H4 (cell line): ENCODE data around the gene KCNG4. TPM values are rescaled to one million over a fixed set of nuclear protein-coding genes. Genes with fewer than 3 reads are reported as not detected.
"Not testable (repeated sequence)": the region's sequence is repeated elsewhere in the genome, so short reads cannot be mapped to it uniquely, and the experiment has no call there.

Experiments used
- DNase-seq: peaks from one replicate; pipeline ENCODE4 v3.0.0-alpha.2; 2015; ENCODE audit warnings: low spot score
- total RNA-seq: library from RNA; depleted of rRNA; stranded (reverse); fragments of >200 nt; shearing (Covaris generic); gene quantifications from 2 replicates; pipeline ENCODE4 v1.2.3, GENCODE V29; 2014

KCNG4 gene
- total RNA-seq, 1 experiment from 2014 or later, result not detected

DNA sequence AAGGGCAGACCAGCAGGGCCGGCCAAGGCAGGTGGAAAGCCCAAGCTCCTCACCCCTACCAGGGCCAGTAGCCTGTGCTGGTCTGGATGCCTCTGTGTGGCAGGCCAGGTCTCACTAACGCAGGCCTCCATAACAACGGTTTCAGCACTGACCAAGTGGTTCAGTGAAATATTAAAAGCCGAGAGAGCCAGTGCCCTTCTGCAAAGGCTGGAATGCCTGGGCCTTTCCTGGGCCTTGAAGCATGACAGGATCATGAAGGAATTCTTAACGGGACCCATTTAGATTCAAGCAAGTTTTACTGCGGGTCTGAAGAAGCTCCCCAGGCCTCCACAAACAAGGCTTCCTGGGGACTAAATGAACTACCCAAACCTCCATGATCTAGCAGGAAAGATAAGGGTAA lies 32.6 kb downstream of the KCNG4 start:
- DNase-seq, result no peak

DNA sequence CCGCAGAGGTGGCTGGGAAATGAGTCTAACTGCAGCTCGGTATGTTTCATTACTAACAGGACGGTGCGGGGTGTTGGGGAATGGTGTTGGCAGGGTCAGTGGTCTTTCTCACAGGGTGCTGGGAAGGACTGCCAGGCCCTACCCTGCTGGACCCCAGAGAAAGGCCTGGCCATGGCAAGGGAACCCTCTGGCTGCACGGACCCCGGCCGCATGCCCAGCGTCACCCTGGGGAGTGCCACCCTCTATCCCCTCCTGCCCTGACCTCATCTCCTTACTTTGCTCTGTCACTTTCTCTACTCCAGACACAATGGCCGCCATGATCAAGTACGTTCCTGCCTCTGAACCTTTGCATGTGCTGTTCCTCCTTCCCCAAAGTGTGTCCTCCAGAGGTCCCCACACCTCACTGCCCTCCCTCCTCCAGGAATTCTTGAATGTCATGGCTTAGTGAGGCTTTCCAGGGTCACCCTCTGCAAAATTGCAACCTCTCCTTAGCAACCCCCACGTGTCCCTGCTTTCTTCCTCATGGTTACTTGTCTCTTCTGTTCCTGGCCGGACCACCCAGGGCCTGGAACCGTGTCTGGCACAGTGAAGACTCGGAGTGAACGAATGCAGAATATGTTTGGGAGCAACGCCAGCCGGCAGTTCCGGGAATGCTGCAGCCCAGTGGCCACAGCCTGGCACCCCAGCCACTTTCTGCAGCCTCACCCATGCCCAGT lies 33.7 kb downstream of the KCNG4 start:
- DNase-seq, result no peak

DNA sequence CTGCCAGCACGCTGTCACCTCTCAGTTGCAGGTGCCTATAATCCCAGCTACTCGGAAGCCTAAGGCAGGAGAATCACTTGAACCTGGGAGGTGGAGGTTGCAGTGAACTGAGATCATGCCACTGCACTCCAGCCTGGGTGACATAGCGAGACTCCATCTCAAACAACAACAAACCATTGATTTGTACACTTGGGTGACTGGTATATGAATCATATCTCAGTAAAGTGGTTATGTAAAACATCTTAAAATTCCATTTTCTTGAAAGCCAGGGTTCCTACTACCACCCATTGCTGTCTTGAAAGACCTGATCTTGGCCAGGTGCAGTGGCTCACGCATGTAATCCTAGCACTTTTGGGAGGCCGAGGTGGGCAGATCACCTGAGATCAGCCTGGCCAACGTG lies 34.7 kb downstream of the KCNG4 start:
- DNase-seq, result not testable (repeated sequence)

DNA sequence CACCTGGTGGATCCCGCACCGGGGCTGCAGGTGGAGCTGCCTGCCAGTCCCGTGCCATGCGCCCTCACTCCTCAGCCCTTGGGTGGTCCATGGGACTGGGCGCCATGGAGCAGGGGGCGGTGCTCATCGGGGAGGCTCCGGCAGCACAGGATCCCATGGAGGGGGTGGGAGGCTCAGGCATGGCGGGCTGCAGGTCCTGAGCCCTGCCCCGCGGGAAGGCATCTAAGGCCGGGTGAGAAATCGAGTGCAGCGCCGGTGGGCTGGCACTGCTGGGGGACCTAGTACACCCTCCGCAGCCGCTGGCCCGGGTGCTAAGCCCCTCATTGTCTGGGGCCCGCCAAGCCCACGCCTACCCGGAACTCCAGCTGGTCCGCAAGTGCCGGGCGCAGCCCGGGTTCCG lies 35.3 kb downstream of the KCNG4 start:
- DNase-seq, result not testable (repeated sequence)

DNA sequence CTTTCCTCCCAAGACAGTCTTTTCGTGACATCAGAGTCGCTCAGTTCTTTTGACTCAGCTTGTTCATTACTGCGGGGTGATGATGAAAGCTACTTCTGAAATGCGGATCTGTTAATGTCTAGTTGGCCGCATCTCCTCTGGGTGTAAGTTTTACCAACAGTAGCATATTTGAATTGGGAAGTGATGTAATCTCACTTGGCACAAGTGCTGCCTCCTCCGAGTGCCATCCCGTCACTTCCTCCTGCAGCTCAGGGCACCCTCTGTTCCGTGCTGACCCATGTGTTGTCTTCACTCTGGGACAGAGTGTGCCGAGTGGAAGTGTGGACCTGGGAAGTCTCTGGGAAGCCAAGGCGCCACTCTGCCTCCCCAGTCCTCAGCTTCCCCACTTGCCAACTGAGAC lies 40.0 kb downstream of the KCNG4 start:
- no peak for DNase-seq

DNA sequence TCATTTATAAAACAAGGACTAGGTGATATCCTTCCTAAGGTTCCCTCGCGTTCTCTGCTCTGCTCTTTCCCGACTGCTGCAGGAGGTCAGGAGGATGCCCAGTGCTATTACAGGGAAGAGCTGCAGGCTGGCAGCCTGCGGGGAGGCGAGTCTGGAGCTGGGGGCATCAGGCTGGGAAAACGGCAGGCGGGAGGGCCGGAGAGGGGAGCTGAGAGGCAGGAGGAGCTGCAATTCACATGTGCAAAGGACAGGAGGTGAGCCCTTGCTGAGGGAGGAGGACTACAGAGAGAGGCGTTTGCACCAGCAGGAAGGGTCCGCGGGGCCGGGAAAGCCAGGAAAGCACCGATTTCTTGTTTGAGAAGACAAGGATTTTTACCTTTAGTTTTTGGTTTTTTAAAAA lies 40.7 kb downstream of the KCNG4 start:
- no peak for DNase-seq

DNA sequence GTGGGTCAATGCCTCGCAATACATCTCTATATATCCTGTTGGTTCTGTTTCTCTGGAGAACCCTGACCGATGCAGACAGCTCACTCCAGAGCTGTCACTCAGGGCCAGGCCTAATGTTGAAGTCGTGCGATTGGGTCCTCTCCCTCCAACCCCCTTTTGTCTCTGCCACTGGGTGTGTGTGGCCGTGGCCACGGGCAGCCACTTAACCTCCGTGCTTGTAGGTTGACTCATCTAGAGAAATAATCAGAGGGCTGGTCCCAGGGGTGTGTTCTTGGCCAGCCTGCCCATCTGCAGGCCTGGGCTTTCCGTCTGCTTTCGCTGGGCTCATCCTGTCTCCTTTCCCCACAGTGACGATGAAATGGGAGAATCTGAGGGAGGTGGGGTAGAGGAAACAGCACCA lies 41.4 kb downstream of the KCNG4 start:
- DNase-seq, result peak; percentile 55

DNA sequence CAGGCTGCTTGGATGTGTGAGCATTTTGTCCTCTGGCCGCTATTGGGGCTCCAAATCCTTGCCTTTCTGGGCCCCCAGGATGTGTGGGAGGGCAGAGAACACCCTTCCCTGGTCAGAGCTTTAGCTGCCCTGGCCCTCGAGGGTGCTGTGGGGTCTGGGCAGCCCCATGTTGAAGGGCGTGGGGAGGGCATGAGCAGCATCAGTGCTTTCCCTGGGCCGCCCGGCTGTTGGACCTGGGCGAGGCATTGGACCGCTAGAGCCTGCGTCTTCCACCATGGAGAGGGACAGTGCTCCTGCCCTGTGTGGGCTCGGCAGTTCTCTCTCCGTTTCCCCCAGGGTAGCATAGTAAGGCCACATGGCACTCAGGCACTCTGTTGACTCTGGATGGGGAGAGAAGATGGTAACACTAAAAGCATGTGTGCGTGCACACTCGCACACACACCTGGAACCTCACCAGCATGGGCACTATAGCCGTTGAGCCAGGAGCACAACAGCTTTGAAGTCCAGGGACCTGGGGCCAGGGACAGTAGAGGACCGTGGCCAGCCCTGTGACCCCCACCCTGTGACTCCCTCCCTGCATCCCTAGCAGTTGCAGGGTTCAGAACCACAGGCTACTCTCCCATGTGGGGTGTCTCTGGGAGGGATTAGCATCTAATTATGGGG lies 42.2 kb downstream of the KCNG4 start:
- DNase-seq, result no peak

DNA sequence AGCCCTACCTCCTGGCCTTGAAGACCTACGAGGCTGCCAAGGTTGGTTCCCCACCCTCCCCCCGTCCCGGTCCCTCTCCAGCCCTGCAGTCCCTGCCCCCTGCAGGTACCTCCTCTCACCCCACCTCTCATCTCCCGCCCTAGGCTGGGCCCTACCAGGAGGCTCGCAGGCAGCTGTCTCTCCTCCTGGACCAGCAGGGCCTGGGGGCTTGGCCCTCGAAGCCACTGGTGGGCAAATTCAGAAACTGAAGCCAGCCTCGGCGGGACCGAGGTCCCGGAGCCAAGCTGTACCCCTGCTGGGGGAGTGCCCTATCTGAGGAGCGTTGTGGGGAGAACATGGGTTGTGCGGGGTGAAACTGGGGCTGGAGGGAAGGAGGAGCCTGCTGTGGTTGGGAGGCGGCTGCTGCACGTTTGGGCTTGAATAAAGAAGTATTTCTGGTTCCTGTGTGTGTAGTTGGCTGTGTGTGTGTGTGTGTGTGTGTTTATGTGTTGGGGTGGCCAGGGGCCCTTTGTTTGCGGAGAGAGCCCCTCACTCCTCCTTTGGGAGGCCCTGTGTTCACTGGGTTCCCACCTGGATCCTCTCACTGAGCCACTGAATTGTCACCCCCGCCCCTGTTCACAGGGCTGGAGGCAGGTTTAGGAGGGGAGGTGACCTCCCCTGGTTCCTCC lies 43.0 kb downstream of the KCNG4 start:
- DNase-seq, result no peak

DNA sequence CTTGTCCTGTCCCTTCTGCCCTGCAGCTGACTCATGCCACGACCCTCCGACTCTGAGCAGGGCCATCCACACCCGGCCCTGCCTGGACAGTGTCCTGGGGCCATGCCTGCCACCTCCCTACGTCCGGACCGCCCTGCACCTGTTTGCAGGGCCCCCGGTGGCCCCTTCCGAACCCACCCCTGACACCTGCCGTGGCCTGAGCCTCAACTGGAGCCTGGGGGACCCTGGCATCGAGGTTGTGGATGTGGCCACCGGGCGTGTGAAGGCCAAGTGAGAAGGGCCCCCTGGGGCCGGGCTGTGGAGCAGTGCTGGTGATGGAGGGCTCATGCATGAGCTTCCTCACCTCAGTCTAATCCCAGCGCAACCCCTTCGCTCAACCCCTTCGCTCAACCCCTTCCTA lies 43.7 kb downstream of the KCNG4 start:
- DNase-seq, result no peak

DNA sequence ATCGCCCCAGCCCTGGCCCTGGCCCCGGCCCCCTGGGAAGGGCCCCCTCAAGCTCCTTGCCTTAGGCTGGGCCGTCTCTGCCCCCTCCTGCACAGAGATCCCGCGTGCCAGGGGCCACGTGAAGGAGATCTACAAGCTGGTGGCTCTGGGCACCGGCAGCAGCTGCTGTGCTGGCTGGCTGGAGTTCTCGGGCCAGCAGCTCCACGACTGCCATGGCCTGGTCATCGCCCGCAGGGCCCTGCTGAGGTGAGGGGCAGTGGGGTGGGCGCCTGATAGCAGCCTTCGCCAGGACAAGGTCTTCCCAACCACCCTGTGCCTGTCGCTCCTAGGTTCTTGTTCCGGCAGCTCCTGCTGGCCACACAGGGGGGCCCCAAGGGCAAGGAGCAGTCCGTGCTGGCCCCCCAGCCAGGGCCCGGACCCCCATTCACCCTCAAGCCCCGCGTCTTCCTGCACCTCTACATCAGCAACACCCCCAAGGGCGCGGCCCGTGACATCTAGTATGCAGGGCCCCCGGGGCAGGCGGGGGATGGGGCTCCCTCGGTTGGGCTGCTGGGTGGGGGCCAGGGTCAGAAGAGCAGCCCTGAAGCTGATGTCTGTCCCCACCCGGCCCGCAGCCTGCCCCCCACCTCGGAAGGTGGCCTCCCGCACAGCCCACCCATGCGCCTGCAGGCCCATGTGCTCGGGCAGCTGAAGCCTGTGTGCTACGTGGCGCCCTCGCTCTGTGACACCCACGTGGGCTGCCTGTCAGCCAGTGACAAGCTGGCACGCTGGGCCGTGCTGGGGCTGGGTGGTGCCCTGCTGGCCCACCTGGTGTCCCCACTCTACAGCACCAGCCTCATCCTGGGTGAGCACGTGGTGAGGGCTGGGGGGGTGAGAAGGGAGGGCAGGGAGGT lies 44.4 kb downstream of the KCNG4 start:
- no peak for DNase-seq

DNA sequence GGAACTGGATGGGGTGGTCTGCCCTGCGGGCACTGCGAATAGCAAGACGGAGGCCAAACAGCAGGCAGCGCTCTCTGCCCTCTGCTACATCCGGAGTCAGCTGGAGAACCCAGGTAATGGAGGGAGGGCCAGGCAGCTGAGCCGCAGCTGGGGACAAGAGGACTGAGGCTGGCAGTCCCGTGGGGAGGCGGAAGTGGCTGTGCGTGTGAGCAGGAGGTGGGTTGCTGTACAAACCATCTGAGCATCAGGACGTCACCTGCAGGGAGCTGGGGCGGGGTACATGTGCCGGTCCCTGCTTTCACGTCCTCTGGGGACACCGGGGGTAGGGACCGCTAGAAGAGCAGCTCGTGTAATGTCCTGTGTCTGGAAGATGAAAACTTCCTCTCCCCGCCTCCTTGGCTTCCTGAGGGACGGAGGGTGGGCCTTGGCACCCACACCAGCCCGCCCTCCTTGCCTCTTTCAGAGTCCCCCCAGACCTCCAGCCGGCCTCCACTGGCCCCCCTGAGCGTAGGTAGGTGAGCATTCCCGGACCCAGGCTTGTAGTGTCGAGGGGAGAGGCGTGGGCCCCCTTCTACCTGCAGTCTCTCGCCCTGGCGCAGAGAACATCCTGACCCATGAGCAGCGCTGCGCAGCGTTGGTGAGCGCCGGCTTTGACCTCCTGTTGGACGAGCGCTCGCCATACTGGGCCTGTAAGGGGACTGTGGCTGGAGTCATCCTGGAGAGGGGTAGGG lies 45.2 kb downstream of the KCNG4 start:
- no peak for DNase-seq

DNA sequence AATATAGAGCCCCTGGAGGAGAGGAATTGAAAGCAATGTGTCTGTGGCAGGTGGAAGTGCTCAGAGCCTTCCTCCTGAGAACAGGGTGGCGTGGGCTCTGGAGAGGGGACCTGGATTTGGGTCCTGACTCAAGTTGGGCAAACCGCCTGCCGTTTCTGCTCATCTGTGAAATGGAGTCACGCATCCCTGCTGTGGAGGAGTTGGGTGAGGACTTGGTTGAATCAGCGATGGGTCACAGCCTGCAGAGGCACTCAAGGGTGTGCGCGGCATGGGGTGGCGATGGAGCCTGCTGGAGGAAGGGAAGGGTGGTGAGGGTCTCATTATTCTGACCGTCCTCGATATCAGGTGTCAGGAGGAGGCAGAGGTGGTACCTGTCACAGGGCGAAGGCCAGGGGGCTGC lies 45.8 kb downstream of the KCNG4 start:
- no peak for DNase-seq

DNA sequence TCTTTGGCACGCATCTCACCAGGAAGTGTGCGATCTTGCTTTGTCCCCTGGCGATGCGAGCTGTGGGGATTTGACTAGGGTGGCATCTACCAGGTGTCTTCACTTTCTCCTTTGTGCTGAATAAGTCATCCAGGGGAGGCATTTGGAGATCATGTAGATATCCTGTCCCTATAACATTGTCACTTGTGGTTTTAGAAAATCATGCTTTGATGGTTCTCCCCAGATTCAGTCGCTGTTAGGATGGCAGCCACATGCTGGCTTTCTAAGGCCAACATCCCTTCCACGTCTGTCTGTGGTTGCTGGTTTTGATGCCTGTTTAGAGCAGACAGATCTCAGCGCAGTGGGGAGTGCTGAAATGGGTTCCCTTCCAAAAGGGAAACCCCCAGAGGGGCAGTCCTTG lies 46.3 kb downstream of the KCNG4 start:
- DNase-seq, result no peak

DNA sequence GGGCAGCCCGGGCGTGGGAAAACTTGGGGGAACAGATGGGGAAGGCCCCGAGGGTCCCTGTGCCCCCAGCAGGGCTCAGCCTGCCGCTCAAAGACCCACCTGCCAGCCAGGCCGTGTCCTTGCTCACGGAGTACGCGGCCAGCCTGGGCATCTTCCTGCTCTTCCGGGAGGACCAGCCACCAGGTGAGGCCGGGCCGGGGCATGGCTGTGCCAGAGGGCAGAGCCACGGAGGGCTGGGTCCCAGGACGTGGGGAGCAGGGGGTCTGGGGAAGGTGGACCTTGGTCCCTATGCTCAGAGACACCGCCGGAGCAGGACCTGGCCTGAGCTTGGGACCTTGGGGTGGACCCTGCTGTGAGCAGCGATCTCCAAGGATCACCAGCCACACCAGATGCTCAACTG lies 48.3 kb downstream of the KCNG4 start:
- DNase-seq, result no peak

DNA sequence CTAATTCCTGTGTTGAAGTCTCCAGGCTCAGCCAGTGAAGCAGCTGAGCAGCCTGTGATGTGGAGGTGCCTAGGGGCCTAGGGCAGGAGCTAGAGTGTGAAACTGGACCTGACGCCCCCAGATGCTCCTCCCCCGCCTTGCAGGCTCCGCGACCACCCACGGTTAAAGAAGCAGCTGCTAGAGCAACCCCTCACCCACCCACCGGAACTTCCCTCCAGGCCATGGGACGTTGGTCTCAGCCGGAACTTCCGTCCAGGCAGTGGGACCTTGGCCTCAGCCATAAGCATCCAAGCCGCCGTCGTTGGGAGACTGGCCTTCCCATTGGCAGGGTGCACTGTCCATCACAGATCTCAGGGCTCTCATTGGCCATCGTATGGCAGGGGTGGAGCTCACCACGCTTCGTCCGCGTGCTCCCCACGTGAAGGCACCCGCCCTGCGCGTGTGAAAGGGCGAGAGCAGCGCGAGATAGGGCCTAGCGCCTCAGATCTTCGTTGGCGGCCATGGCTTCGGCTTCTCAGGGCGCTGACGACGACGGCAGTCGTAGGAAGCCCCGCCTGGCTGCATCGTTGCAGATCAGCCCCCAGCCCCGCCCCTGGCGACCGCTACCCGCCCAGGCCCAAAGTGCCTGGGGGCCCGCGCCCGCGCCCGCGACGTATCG lies 49.0 kb downstream of the KCNG4 start, which contains the start of gene ADAD2:
Gene ADAD2 (plus strand): TSS at position 427 of the 658 bp plus-strand sequence. CDS start 74 bp downstream, at position 501.
- no peak for DNase-seq

DNA sequence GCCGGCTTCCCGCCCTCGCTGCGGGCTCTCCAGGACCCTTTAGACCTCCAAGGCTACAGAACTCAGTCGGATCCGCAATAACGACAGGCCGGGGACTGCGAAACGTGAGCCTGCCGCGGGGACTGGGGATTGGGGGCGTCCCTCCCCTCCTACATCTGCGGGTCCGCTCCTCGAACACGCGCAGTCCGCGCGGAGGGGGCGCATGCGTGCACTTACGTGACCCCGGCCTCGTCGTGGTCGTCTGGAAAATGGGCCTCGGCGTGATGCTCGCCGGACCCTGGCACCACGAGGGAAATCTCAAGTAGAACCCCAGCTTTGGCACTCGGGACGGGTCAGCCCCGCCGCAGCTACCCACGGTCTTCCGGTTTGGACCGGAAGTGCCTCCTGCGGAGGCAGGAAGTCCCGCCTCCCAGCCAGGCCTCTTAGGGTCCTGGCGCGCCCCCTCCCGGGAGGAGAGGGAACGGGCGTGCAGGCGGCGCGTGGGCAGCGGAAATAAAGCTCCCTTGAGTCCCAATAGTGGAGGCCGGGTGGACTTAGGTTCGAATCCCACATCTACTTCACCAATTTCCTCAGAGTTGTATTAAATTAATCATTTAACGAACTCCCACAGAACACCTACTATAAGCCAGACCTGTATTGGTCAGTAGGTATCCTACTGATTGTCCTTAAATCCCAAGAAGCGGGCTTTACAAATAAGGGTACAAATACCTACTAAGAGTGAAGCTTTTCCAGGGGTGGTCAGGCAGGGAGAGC lies 53.0 kb downstream of the KCNG4 start, which contains the start of gene TAF1C:
Gene TAF1C (minus strand): TSS at position 373 of the 753 bp plus-strand sequence. CDS start 2,069 bp downstream, outside the sequence.
- peak; percentile 90 for DNase-seq

DNA sequence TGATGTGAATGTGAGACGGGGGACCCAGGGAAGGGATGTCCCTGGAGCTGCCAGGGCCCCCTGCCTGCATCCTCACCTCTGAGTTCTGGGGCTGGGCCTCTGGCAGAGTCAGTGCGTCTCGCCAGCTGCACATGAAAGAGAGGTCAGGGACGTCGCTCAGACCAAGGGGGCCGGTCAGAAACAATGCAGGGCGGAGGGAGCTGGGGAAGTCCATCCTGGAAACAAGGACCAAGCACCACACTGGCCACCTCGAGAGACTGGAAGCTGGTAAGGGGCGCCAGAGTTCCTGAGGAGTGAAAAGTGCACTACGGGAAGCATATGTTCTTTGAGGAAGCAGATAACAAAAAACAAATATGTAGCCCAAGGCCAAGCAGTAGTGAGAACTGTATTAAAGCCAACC lies 55.0 kb downstream of the KCNG4 start:
- DNase-seq, result no peak

DNA sequence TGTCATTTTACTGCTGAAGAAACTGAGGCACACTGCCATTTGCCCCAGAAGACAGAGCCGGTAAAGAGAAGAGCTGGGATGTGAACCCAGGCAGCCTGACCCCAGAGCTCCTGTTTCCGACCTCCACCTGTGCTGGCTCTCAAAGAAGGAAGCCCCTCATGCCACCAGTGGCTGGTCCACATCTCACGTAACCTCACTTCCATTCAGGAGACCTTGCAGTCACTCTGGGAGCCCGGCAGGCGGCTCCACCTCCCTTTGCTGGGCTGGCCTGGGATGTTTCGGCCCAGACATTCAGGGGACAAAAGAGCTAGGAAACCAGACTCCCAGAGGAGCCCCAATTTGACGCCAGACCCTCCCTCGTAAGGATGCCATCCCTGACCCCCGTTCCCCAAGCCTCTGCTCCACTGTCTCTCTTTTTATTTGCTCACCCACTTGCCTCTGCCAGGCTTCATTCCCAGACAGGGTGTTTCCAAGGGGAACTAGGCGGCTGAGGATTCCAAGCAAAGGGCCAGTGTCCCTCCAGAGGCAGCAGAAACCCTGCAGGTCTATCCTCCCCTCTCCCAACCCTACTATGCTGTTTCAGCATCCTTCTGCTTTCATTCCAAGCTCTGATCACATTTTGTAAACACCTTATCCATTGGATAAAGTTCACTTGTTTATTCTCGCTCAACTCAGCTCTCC lies 55.8 kb downstream of the KCNG4 start:
- no peak for DNase-seq
